ENCODE data around the gene ZFP91.

Gene ZFP91, protein sequence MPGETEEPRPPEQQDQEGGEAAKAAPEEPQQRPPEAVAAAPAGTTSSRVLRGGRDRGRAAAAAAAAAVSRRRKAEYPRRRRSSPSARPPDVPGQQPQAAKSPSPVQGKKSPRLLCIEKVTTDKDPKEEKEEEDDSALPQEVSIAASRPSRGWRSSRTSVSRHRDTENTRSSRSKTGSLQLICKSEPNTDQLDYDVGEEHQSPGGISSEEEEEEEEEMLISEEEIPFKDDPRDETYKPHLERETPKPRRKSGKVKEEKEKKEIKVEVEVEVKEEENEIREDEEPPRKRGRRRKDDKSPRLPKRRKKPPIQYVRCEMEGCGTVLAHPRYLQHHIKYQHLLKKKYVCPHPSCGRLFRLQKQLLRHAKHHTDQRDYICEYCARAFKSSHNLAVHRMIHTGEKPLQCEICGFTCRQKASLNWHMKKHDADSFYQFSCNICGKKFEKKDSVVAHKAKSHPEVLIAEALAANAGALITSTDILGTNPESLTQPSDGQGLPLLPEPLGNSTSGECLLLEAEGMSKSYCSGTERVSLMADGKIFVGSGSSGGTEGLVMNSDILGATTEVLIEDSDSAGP

GRCh38 chr11:58578635-58579191, at the start of gene ZFP91:
Gene ZFP91, plus strand, starts transcription at chr11:58579063. Its CDS starts 219 bp downstream, at chr11:58579282.
- DNase-seq, result peak; percentile 98

GRCh38 chr11:58530236-58530635, 48.6 kb upstream of the ZFP91 start:
- DNase-seq, result peak; percentile 7 to 47

DNA sequence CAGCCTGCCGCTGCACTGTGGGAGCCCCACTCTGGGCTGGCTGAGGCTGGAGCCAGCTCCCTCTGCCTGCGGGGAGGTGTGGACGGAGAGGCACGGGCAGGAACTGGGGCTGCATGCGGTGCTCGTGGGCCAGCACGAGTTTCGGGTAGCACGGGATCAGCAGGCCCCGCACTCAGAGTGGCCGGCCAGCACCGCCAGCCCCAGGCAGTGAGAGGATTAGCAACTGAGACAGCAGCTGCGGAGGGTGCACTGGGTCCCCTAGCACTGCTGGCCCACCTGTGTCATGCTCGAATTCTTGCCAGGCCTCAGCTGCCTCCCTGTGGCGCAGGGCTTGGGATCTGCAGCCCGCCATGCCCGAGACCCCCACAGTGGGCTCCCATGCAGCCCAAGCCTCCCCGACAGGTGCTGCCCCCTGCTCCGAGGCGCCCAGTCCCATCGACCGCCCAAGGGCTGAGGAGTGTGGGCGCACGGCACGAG, 47.0 kb upstream of the ZFP91 start:
- DNase-seq, result no peak

GRCh38 chr11:58546841-58547240, 32.0 kb upstream of the ZFP91 start:
- no peak for DNase-seq

GRCh38 chr11:58549644-58550043, 29.2 kb upstream of the ZFP91 start:
- DNase-seq, result no peak

DNA sequence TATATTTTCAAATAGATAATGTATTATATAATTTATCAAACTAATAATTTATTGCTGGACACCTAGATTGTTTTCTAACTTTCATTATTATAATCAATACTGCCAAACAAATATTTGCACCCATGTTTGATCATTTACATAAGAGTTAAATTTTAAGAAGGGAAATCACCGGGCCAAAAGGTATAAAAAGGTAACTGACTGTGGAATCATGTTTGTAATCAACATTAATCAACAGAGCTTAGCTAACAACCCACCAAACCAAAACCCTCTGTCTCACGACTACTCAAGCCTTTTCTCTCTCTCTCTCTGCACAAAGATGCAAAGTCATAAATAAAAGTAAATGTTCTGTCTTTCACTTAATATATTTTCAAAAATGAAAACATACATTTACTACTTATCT, 18.0 kb upstream of the ZFP91 start:
- DNase-seq, result no peak

DNA sequence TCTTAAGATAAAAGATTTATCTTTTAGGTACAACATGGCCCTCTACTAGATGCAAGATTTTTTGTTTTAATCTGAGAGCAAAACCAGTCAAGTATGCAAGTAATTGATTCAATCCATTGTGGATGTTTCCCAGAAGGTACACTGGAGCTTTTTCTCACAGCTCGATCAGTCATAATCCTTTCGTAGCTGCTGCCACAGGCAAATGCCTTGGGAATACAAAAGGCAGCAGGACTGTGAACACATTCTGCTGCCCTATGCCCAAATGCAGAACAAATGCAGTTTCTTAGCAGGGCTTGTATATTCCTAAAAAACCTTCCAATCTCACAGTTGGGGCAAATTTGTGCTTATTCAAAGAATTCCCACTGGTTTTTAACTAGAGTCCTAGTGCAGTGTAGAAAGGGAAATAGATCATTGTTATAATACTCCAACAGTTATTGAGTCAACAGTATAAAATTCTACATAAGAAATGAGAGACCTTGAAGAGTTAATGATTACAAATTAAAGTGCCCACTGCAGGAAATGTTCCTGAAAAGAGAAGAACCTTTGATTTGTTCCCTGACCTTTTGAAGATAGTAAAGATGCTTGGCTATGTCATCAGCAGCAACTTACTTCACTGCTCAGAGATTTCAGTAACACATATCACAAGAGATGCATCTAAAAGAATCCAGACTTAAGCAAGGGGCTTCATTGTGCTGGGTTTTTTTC, 17.3 kb upstream of the ZFP91 start:
- DNase-seq, result no peak

- peak in 1 of 2 donors; percentile 34 for DNase-seq
Measured at GRCh38 chr11:58562375-58562800, 16.5 kb upstream of the ZFP91 start.

GRCh38 chr11:58564231-58564630, 14.6 kb upstream of the ZFP91 start:
- no peak for DNase-seq

DNA sequence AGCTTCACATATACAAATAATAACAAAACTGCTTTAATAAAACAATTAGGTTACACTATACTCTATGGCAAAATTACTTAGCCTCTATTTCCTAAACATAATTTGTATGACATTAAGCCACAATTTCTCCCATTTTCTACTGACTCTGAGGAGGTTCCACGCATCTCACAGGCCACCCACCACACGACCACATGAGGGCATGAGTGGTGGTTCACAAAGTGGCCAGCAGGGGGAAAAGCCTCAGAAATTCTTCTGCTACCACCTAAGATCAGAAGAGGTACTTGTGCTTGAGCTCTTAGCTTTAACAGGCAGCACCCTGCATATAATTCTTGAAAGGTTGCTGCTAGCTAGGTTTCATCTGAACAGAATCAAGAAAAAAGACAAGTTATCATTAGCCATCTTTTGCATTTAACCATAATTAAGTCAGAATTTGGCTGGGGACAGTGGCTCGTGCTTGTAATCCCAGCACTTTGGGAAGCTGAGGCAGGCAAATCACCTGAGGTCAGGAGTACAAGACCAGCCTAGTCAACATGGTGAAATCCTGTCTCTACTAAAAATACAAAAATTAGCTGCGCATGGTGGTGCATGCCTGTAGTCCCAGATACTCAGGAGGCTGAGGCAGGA, 10.9 kb upstream of the ZFP91 start:
- peak; percentile 76 to 85 for DNase-seq

GRCh38 chr11:58572906-58573305, 6.0 kb upstream of the ZFP91 start:
- peak in 1 of 2 donors; percentile 25 for DNase-seq

GRCh38 chr11:58573451-58574104, 5.3 kb upstream of the ZFP91 start:
- DNase-seq, result peak; percentile 49 to 71

GRCh38 chr11:58574881-58575280, 4.0 kb upstream of the ZFP91 start:
- DNase-seq, result no peak

DNA sequence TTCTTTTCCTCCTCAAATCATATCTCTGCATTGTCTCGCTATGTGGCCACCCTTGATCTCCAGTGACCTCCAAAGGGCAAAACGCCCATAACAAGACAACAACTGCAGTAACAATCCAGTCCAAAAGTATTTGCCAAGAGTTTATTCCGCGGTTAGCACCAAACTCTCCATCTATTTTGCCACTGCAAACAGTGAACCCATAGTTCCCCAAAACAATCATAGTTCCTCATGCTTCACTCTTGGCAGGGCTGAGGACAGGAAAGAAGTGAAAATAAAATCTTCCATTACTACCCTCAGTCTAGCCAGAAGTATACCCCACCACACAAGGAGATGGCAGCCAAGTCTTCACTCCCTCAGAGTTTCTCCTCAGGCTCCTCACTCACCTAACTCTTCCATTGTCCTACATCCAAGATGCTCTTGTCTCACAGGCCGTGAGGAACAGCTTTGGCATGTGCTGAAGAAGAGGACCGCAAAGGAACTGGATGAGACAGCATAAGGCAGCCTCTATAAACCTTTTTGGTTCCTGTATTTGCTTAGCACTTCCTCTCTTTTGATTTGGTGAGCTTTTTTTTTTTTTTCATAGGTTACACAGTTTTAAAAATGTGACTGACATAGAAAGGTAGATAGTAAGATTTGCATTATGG, 3.4 kb upstream of the ZFP91 start, which contains the start of gene LPXN:
Gene LPXN, minus strand, starts transcription at position 480 of the 644 bp plus-strand sequence. Its CDS starts 84 bp downstream, at position 396.
- DNase-seq, result peak; percentile 63 to 77

DNA sequence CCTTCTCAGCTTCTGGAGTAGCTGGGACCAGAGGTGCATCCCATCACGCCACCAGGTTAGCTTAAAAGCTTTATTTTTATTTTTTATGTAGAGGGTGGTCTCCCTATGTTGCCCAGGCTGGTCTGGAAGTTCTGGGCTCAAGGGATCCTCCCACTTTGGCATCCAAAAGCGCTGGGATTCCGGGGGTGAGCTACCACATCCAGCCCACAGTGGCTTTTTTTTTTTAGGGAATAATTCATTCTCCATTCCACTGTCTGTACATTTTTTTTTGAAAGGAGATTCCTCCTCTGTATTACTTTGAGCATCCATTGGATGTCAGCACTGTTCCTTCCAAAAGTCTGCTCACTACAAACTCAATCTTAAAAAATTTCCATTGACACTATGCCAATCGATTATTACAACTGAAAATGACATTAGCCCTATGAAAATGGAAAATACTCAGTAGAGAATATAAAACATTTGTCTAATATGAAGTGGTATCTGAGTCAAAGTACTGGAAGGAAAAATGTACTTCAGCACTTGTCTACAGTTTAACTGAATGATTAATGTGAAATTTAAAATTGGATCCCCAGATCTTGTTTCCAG, 1.9 kb upstream of the ZFP91 start:
- peak in 1 of 2 donors; percentile 33 for DNase-seq

- peak; percentile 85 to 87 for DNase-seq
Measured at GRCh38 chr11:58577555-58578135, 1.2 kb upstream of the ZFP91 start.

- DNase-seq, result peak; percentile 94 to 96
Measured at GRCh38 chr11:58578136-58578634, 678 bp upstream of the ZFP91 start.

DNA sequence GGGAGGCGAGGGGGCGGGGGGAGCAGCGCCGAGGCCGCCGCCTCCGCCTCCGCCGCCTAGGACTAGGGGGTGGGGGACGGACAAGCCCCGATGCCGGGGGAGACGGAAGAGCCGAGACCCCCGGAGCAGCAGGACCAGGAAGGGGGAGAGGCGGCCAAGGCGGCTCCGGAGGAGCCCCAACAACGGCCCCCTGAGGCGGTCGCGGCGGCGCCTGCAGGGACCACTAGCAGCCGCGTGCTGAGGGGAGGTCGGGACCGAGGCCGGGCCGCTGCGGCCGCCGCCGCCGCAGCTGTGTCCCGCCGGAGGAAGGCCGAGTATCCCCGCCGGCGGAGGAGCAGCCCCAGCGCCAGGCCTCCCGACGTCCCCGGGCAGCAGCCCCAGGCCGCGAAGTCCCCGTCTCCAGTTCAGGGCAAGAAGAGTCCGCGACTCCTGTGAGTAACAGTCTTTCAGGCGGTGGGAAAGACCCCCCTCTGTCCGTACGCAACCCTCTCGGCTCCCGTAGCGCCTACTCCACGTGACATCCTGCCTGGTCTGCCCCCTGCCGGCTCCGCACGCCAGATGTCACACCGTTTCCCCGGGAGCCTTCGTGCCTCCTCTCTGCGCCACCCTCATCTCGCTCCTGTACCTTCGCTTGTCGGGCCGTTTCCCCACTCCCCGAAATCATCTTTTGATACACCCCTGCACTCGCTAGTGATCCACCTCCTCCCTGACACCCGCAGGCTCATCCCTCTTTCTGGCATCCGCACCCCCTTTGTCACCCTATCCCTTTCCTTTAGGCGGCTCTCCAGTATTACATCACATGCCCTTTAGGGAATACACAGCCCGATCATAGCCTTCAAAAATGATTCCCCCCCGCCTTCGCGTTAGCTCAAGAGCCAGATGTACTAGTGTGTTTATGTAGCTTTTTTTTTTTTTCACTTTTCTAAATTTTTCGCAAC, 598 bp downstream of the ZFP91 start:
- DNase-seq, result peak; percentile 91 to 94

DNA sequence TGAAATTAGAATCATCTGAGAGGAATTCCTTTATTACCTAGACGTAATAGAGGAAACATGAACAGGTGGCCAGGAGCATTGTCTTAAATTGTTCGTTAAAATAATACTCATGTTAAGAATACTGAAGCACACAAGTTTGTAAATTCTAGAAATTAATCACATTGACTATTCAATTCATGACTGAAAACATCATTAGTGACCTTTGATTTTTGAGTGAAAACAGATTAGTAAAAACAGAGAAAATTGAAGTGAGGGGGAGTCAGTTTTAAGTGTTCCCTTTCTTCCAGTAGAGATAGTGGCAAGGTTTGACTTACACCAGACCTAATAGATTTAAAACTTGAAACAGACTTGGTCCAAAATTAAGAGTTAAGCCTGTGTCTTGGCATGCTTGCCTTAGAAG, 1.4 kb downstream of the ZFP91 start:
- no peak for DNase-seq

Measured in CD4-positive, alpha-beta T cell treated with Interferon alpha-2 for 1 hour (primary cell).